Upper lobe of left lung (tissue), 4 donors: ENCODE measurements around the gene DIP2C.

Source experiments
- CTCF ChIP-seq, 6 experiments: fragments of 450-650 bp in 4 of 6; fragments of 200-600 bp in 2 of 6; sonication (generic) in 2 of 6; IDR thresholded peaks; one replicate each; pipeline ENCODE4 v1.5.1; 2016 to 2019; ENCODE audit warnings: antibody characterized with exemption in 6 of 6
- EP300 ChIP-seq, 4 donors: sonication (generic); formaldehyde crosslinking; IDR thresholded peaks; one replicate each; pipeline ENCODE4 v1.5.1; 2017; ENCODE audit warnings: antibody characterized with exemption in 4 of 4, control low read depth in 2 of 4
- POLR2A ChIP-seq, 4 donors: fragments of 450-650 bp; IDR thresholded peaks; one replicate each; pipeline ENCODE4 v1.5.1; 2016 to 2017; ENCODE audit warnings: antibody characterized with exemption in 4 of 4, mild to moderate bottlenecking in 2 of 4
- POLR2AphosphoS5 ChIP-seq, 2 donors: sonication (generic); formaldehyde crosslinking; IDR thresholded peaks; one replicate each; pipeline ENCODE4 v1.5.1; 2017; ENCODE audit warnings: antibody characterized with exemption in 2 of 2

- TF ChIP-seq POLR2AphosphoS5 (IDR thresholded peaks at IDR 0.05) (no peak), POLR2A (IDR thresholded peaks at IDR 0.05) (no peak), EP300 (IDR thresholded peaks at IDR 0.05) (no peak), CTCF (IDR thresholded peaks at IDR 0.05) (no peak)
Measured at GRCh38 chr10:620971-621370, 68.5 kb downstream of the DIP2C start.
